ENCODE measurements around the gene PPP2CA. TPM values are rescaled to one million over a fixed set of nuclear protein-coding genes. Genes with fewer than 3 reads are reported as not detected.

Gene PPP2CA
- total and polyA plus RNA-seq, 2 of the 8 experiments (the other 6 are each of a cell fraction or from before 2014, with no cell fraction given), result 75.0 to 205 TPM

GRCh38 chr5:134206627-134207160 lies 19.2 kb downstream of the PPP2CA start:
- H3K27me3 ChIP-seq (replicated peaks in 1 of 4; ENCODE audit: control insufficient read depth in 3 of 4, extremely low read depth in 1 of 4, insufficient read depth in 3 of 4, low read length in 3 of 4), result no peaks in the 10 kb centered on the region
- no peaks in the 10 kb centered on the region for H3K9me3 ChIP-seq (ENCODE audit: insufficient read depth in 2 of 2, low read depth in 1 of 2, low read length in 1 of 2)
- no peak overlapping the region for H2AK5ac ChIP-seq (ENCODE audit: low read depth, low read length)
- H3K36me3 ChIP-seq (ENCODE audit: control insufficient read depth in 2 of 4, insufficient read depth in 4 of 4, low read length in 3 of 4), result peaks cover 8 to 42% (median 23%) of the 10 kb centered on the region in 4 experiments
- ChIA-PET POLR2A (ENCODE audit: partially characterized antibody) (interaction anchor here (5.6 to 14.9 kb wide), 2 partner anchors 16 kb away, joined by 28 to 166 read pairs; partner anchors contain the start of gene PPP2CA), CTCF (ENCODE audit: partially characterized antibody) (interaction anchor here (1.0 to 1.8 kb wide), 3 partner anchors 11 to 61 kb away, joined by 3 to 5 read pairs (median 3); no protein-coding TSS in a partner anchor)
- peaks cover 38 to 95% of the 10 kb centered on the region in 2 experiments for H3K79me2 ChIP-seq (ENCODE audit: control insufficient read depth in 1 of 2, insufficient read depth in 2 of 2, low read length in 2 of 2)
- no peaks in the 10 kb centered on the region for H3K4me1 ChIP-seq (replicated peaks in 1 of 4; ENCODE audit: control insufficient read depth in 3 of 4, insufficient read depth in 4 of 4, low read length in 3 of 4)
- 86% methylated on average over 7 of the region's 7 CpGs; no CpG with 5 or more reads in 1 of the 2 experiments for WGBS, 2 experiments (ENCODE audit: extremely low coverage in 1 of 2, insufficient coverage in 1 of 2, insufficient read length in 1 of 2, insufficient replicate concordance in 2 of 2, low coverage in 1 of 2, low lambda C conversion rate in 2 of 2, missing lambda C conversion rate in 1 of 2)
- no peak overlapping the region for H4K8ac ChIP-seq (ENCODE audit: extremely low read depth, insufficient read depth, low read length)
- H3K4me3 ChIP-seq (ENCODE audit: extremely low read depth in 1 of 4, insufficient read depth in 2 of 4, low read depth in 3 of 4, low read length in 4 of 4), result no peak overlapping the region
- no peak overlapping the region for H3K4me2 ChIP-seq (ENCODE audit: insufficient read depth in 1 of 2, low read depth in 2 of 2, low read length in 2 of 2)
- FAIRE-seq, result no peak
- H4K91ac ChIP-seq (replicated peaks; ENCODE audit: insufficient read length, low read length), result no peak overlapping the region
- no peak overlapping the region for H3K18ac ChIP-seq (ENCODE audit: extremely low read depth, low read length)
- DNase-seq (ENCODE audit: low read depth in 1 of 2, low spot score in 2 of 2), result no peak
- H3K27ac ChIP-seq (ENCODE audit: low read depth, low read length), result no peak overlapping the region
- H2BK12ac ChIP-seq (ENCODE audit: low read depth, low read length), result no peak overlapping the region
- peaks cover 19 to 27% of the 10 kb centered on the region in 2 experiments for H4K20me1 ChIP-seq (replicated peaks in 1 of 2; ENCODE audit: control insufficient read depth in 1 of 2, insufficient read depth in 2 of 2, low read length in 2 of 2)
- no peak overlapping the region for H2BK20ac ChIP-seq (ENCODE audit: low read length)
- H2AFZ ChIP-seq (ENCODE audit: low read length), result no peak overlapping the region
- H3K23me2 ChIP-seq (ENCODE audit: low read depth, low read length), result no peaks in the 10 kb centered on the region
- H2BK5ac ChIP-seq (ENCODE audit: low read depth, low read length), result 0 out of 2 replicates have a peak overlapping the region, but pooled peaks have one; percentile 38
- H3K23ac ChIP-seq (ENCODE audit: insufficient read length), result no peak overlapping the region
- no peak overlapping the region for H2BK120ac ChIP-seq (replicated peaks; ENCODE audit: low read depth, low read length)
- H4K5ac ChIP-seq (ENCODE audit: insufficient read length, low read depth, low read length), result no peak overlapping the region
- H2BK15ac ChIP-seq (ENCODE audit: low read length), result no peak overlapping the region
- H3K9ac ChIP-seq (replicated peaks in 1 of 4; ENCODE audit: extremely low read depth in 1 of 4, low read depth in 3 of 4, low read length in 3 of 4), result no peak overlapping the region
- no peak overlapping the region for H3K14ac ChIP-seq (ENCODE audit: insufficient read length)
- peaks cover 3% of the 10 kb centered on the region; the same call in 1 of the 2 replicates for H3K79me1 ChIP-seq (ENCODE audit: low read depth, low read length)
- H3K4ac ChIP-seq (replicated peaks; ENCODE audit: insufficient read length, low read depth, low read length), result no peak overlapping the region
- no peak overlapping the region for H3K56ac ChIP-seq (replicated peaks; ENCODE audit: insufficient read length, low read depth, low read length)
